Measurements from ENCODE around the gene TSPAN14.

TSPAN14 gene

GRCh38 chr10:80425901-80426300, 28.2 kb upstream of the TSPAN14 start:
- no peak for DNase-seq

DNA sequence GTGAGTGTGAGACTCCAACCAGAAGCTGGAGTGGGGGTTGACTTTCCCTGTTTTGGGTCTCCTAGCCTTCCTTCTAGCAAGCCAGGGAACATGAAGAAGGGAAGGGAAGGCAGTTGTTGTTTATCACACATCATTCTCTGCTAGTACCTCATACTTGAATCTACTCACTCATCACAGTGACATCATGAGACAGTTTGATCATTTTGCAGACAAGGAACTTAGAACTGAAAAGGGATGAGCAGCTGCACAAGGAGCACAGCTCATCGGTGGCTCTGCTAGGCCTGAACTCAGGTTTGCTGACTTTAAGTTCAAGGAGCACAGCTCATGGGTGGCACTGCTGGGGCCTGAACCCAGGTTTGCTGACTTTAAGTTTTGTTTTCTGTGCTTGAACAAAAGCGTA, 26.6 kb upstream of the TSPAN14 start:
- DNase-seq: no peak

- DNase-seq: no peak
Observed at GRCh38 chr10:80429521-80429973, 24.6 kb upstream of the TSPAN14 start.

DNA sequence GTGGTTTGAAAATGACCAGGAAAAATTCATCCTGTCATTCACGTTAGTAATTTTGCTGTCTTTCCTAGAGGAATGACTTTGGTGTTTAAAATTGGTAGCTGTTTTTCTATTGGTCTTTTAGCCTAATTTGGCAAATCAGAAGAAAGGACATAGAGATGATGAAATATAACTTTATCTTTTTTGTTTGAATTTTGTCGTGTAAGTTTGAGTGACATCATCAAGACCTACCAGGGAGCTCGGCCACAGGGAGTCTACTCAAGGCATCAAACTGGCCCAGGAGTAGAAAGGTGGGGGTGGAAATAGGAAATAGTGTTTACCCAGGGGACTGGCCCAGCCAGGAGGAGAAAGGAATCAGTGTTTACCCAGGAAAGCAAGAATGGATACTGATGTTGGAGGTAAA, 21.0 kb upstream of the TSPAN14 start:
- DNase-seq: no peak

GRCh38 chr10:80436446-80437098, 17.5 kb upstream of the TSPAN14 start:
- no peak for DNase-seq

DNA sequence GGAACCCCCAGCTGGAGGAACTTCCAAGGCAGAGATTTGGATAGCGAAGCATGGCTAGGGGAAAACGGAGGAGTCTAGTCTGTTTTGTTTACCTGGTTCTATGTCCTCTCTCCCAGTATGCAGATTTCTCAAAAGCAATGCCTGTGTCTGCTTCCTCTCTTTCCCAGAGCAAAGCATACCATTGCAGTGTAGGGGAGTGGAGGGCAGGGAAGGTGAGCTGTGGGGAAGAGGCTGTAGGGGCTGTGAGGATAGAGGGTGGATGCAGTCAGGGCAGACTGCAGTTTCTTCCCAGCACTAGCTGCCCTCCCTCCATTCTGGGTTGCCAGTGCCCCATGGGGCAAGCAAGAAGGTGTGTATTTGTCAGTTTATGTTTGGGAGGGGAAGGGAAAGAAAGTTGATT, 16.9 kb upstream of the TSPAN14 start:
- no peak for DNase-seq

- no peak for DNase-seq
Observed at GRCh38 chr10:80441831-80442230, 12.3 kb upstream of the TSPAN14 start.

DNA sequence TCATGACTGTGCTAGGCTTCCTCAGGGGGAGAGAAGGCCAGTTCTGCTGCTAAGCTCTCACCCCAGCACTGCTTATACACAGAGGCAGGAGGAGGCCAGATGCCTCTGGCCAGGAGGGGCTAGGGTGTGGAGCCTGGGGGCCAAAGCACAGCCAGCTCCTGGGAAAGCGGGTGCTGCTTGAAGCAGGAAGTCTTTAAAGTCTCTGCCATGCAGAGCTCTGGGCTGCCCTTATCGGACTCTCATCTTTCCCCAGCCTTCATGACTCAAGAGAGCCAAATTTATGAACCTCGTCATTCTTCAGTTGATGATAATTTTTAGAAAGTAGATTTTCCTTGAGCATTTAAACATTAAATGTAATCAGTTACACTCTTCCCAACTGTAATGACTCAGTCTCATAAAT, 11.2 kb upstream of the TSPAN14 start:
- DNase-seq: no peak

GRCh38 chr10:80443531-80443974, 10.6 kb upstream of the TSPAN14 start:
- no peak for DNase-seq

DNA sequence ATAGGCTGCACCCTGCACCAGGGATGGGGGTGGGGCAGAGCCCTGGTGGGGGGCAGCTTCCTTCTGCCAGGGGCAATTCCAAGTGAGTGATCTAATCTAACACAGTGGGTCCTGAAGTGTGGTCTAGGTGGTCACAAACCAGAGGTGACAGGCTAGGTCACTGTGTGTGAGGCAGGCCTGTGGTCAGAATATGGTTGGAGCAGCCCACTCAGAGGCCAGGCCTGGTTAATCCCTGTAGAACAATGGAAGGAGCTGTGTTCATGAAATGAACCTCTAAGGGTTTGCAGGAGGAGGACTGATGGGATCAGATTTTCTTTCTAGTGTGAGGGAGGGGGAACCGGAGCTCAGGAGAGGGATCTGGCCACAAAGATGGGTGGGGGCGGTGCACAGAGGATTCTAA, 10.0 kb upstream of the TSPAN14 start:
- no peak for DNase-seq

GRCh38 chr10:80444646-80445319, 9.3 kb upstream of the TSPAN14 start:
- peak; percentile 57 for DNase-seq

- DNase-seq: no peak
Observed at GRCh38 chr10:80447436-80448190, 6.5 kb upstream of the TSPAN14 start.

- DNase-seq: no peak
Observed at GRCh38 chr10:80448209-80448942, 5.7 kb upstream of the TSPAN14 start.

GRCh38 chr10:80449520-80449919, 4.6 kb upstream of the TSPAN14 start:
- no peak for DNase-seq

- no peak for DNase-seq
Observed at GRCh38 chr10:80451132-80451531, 3.0 kb upstream of the TSPAN14 start.

- no peak for DNase-seq
Observed at GRCh38 chr10:80452069-80452468, 2.0 kb upstream of the TSPAN14 start.

- no peak for DNase-seq
Observed at GRCh38 chr10:80452640-80453039, 1.5 kb upstream of the TSPAN14 start.

GRCh38 chr10:80453056-80453841, 861 bp upstream of the TSPAN14 start:
- no peak for DNase-seq

- peak; percentile 51 for DNase-seq
Observed at GRCh38 chr10:80454513-80455460, 677 bp downstream of the TSPAN14 start.

DNA sequence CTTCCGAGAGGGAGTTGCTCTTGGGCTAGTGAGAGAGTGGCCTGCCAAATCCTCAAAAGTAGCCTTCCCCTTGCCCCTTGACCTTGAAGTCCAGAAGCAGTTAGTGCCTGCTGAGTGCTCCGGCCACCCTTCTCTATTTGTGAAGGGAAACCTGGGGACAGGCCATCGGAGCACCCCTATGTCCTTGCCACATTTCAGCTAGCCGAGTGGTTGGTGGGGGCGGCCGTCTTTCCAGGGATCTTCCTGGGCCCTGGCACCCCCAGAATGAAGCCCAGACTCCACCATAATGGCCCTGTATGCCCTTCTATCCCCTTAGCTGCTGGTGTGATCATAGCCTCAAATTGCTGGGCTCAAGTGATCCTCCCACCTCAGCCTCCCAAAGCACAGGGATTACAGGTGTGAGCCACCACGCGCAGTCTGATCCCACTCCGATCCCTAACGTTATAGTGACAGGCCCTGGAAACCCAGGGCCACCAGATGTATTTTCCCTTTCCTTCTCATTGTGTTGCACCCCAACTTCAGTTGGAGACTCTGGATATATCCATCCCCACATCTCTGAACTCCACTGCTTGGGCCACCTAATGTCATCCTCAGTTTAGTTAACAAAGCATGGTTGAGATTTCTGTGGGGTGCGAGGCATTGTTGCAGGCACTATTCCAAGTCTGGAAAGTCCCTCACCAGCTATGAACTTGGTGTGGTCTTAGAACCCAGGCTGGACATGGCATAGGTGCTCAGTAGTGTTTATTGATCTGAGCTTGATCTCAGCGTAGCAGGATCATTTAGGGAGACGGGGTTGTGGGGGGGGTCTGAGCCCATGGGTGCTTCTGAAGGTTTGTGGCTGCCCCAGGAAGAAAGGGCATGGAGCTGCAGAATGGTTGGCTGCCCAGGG, 1.6 kb downstream of the TSPAN14 start:
- no peak for DNase-seq

Measured in left hindlimb (tissue), 1 donor.